ENCODE results near the gene RPP21. TPM values are rescaled to one million over a fixed set of nuclear protein-coding genes. Genes with fewer than 3 reads are reported as not detected.

The RPP21 gene
- total RNA-seq, 3 donors from 2014 or later (not counting 1 experiment from before 2014, with no cell fraction given), result 24.6 to 33.3 (median 31.4) TPM

GRCh38 chr6:30321692-30322388, 23.1 kb upstream of the RPP21 start:
- peak overlapping the region; percentile 54 to 73 for H3K27ac Mint-ChIP-seq
- no peaks in the 10 kb centered on the region for H3K9me3 Mint-ChIP-seq
- peaks cover 41% of the 10 kb centered on the region for H3K4me1 ChIP-seq (ENCODE audit: control insufficient read depth, insufficient read depth, low read length)
- H3K9me3 ChIP-seq (ENCODE audit: control insufficient read depth, insufficient read depth, low read length), result no peaks in the 10 kb centered on the region
- H3K4me1 Mint-ChIP-seq, result peaks cover 72 to 90% of the 10 kb centered on the region in 2 donors
- ATAC-seq (no peak), DNase-seq (no peak)
- H3K27me3 Mint-ChIP-seq (ENCODE audit: low read depth in 2 of 2), result no peaks in the 10 kb centered on the region
- 88% methylated on average over 5 of the region's 6 CpGs for WGBS (ENCODE audit: insufficient coverage)
- peaks cover 4% of the 10 kb centered on the region for H3K36me3 ChIP-seq (ENCODE audit: control insufficient read depth, insufficient read depth, low read length)
- no peaks in the 10 kb centered on the region for H3K27me3 ChIP-seq (ENCODE audit: control insufficient read depth, insufficient read depth, low read length)
- intact Hi-C loops (cut with micrococcal nuclease), result no loop called here
- H3K27ac ChIP-seq (ENCODE audit: low read length), result no peak overlapping the region
- no peaks in the 10 kb centered on the region for H3K36me3 Mint-ChIP-seq
- TF ChIP-seq, protein P1, sequence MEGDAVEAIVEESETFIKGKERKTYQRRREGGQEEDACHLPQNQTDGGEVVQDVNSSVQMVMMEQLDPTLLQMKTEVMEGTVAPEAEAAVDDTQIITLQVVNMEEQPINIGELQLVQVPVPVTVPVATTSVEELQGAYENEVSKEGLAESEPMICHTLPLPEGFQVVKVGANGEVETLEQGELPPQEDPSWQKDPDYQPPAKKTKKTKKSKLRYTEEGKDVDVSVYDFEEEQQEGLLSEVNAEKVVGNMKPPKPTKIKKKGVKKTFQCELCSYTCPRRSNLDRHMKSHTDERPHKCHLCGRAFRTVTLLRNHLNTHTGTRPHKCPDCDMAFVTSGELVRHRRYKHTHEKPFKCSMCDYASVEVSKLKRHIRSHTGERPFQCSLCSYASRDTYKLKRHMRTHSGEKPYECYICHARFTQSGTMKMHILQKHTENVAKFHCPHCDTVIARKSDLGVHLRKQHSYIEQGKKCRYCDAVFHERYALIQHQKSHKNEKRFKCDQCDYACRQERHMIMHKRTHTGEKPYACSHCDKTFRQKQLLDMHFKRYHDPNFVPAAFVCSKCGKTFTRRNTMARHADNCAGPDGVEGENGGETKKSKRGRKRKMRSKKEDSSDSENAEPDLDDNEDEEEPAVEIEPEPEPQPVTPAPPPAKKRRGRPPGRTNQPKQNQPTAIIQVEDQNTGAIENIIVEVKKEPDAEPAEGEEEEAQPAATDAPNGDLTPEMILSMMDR (IDR thresholded peaks at IDR 0.05), result no peak
- H3K4me3 Mint-ChIP-seq, result no peak overlapping the region
- no peak overlapping the region for H3K4me3 ChIP-seq (ENCODE audit: low read length)

DNA sequence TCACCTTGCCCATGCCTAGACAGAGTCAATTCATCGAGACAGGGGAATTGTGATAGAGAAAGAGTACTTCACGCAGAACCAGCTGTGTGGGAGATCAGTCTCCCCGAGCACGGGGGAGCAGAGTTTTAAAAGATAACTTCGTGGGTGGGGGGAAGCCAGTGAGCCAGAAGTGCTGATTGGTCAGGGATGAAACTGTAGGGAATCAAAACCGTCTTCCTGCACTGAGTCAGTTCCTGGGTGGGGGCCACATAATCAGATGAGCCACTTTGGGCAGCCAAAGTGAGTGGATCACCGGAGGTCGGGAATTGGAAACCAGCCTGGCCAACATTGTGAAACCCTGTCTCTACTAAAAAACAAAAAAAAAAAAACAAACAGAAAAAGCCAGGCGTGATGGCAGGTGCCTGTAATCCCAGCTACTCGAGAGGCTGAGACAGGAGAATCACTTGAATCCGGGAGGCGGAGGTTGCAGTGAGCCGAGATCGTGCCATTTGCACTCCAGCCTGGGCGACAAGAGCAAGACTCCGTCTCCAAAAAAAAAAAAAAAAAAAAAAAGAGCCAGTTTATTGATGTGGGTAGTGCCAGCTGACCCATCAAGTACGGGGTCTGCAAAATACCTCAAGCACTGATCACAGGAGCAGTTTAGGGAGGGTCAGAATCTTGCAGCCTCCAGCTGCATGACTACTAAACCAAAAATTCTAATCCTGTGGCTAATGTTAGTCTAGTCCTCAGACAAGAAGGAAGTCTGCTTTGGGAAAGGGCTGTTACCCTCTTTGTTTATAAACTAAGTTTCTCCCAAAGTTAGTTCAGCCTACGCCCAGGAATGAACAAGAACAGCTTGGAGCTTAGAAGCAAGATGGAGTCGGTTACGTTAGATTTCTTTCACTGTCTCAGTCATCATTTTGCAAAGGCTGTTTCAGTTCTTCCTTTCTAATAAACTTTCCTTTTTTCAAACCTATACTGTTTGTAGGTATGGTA, 22.1 kb upstream of the RPP21 start:
- Mint-ChIP-seq H3K27ac (peak overlapping the region; percentile 98 to 99), H3K27me3 (ENCODE audit: low read depth in 2 of 2) (no peaks in the 10 kb centered on the region), H3K4me1 (peaks cover 73 to 93% of the 10 kb centered on the region in 2 donors), H3K9me3 (no peaks in the 10 kb centered on the region), H3K36me3 (no peaks in the 10 kb centered on the region), H3K4me3 (peak overlapping the region; percentile 40)
- peaks cover 42% of the 10 kb centered on the region for H3K4me1 ChIP-seq (ENCODE audit: control insufficient read depth, insufficient read depth, low read length)
- WGBS (ENCODE audit: insufficient coverage), result 77% methylated on average over 20 of the region's 20 CpGs
- intact Hi-C loops (cut with micrococcal nuclease), result no loop called here
- H3K36me3 ChIP-seq (ENCODE audit: control insufficient read depth, insufficient read depth, low read length), result peaks cover 4% of the 10 kb centered on the region
- TF ChIP-seq, protein P1 (IDR thresholded peaks at IDR 0.05), result no peak
- DNase-seq, result no peak
- H3K4me3 ChIP-seq (ENCODE audit: low read length), result no peak overlapping the region
- no peak for ATAC-seq
- H3K27me3 ChIP-seq (ENCODE audit: control insufficient read depth, insufficient read depth, low read length), result no peaks in the 10 kb centered on the region
- no peaks in the 10 kb centered on the region for H3K9me3 ChIP-seq (ENCODE audit: control insufficient read depth, insufficient read depth, low read length)
- peak overlapping the region; percentile 9 for H3K27ac ChIP-seq (ENCODE audit: low read length)

- ATAC-seq (no peak), DNase-seq (peak in 1 of 2 donors; percentile 26)
- no peaks in the 10 kb centered on the region for H3K36me3 Mint-ChIP-seq
- Histone ChIP-seq H3K4me1 (ENCODE audit: control insufficient read depth, insufficient read depth, low read length) (peaks cover 37% of the 10 kb centered on the region), H3K27me3 (ENCODE audit: control insufficient read depth, insufficient read depth, low read length) (no peaks in the 10 kb centered on the region), H3K9me3 (ENCODE audit: control insufficient read depth, insufficient read depth, low read length) (no peaks in the 10 kb centered on the region), H3K36me3 (ENCODE audit: control insufficient read depth, insufficient read depth, low read length) (peaks cover 3% of the 10 kb centered on the region), H3K4me3 (ENCODE audit: low read length) (no peak overlapping the region), H3K27ac (ENCODE audit: low read length) (no peak overlapping the region)
- peak overlapping the region; percentile 17 for H3K4me3 Mint-ChIP-seq
- no peaks in the 10 kb centered on the region for H3K27me3 Mint-ChIP-seq (ENCODE audit: low read depth in 2 of 2)
- peak overlapping the region; percentile 98 to 99 for H3K27ac Mint-ChIP-seq
- TF ChIP-seq, protein P1 (IDR thresholded peaks at IDR 0.05), result no peak
- peaks cover 67 to 87% of the 10 kb centered on the region in 2 donors for H3K4me1 Mint-ChIP-seq
- intact Hi-C loops (cut with micrococcal nuclease), result no loop called here
- no peaks in the 10 kb centered on the region for H3K9me3 Mint-ChIP-seq
- WGBS (ENCODE audit: insufficient coverage), result 100% methylated on average over 1 of the region's 1 CpG
These were observed 21.1 kb upstream of the RPP21 start for GRCh38 chr6:30323806-30324205.
